NCI-H1417 treated with DMSO at 0.1 percent for 48 hours (cell line): ENCODE data around the gene SLC5A6.

Experiments used
- DNase-seq: peaks from one replicate; lab custom pipeline; 2025; lab: John Stamatoyannopoulos, UW

Gene SLC5A6

DNA sequence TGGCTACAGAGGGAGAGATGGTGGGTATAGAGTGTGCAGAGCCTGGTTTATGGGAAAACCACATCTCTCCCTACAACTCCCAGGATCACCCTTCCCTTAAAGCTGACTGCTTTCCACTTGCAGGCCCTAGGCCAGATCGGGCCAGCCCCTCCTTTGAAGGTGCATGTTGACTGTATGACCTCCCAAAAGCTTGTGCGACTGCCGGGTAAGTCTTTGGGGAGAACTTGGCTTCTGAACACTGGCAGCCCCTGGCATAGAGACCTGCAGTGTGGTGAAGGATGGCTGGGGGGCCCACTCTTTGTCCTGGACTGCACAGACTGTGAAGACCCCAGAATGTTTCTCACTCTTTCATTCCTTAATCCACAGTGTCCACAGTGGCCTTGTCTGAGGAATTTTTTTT is 24.6 kb upstream of the SLC5A6 start:
- DNase-seq: no peak

DNA sequence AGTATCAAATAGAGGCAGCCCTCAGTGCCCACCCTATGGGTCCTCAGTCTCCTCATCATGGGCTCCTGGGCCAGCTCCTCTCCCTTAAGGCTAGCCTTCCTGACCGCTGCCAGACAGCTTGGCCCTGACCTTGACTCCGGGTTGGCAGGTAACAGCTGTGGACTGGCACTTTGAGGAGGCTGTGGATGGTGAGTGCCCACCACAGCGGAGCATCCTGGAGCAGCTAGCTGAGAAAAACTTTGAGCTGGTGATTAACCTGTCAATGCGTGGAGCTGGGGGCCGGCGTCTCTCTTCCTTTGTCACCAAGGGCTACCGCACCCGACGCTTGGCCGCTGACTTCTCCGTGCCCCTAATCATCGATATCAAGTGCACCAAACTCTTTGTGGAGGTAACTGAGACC is 24.1 kb upstream of the SLC5A6 start:
- DNase-seq: no peak

DNA sequence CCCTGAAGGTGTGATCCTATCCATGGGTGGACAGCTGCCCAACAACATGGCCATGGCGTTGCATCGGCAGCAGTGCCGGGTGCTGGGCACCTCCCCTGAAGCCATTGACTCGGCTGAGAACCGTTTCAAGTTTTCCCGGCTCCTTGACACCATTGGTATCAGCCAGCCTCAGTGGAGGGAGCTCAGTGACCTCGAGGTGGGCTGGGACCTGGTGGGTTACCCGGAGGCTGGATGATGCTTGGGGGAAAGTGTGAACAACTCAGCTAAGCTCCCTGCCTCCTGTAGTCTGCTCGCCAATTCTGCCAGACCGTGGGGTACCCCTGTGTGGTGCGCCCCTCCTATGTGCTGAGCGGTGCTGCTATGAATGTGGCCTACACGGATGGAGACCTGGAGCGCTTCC is 21.3 kb upstream of the SLC5A6 start:
- DNase-seq: no peak

DNA sequence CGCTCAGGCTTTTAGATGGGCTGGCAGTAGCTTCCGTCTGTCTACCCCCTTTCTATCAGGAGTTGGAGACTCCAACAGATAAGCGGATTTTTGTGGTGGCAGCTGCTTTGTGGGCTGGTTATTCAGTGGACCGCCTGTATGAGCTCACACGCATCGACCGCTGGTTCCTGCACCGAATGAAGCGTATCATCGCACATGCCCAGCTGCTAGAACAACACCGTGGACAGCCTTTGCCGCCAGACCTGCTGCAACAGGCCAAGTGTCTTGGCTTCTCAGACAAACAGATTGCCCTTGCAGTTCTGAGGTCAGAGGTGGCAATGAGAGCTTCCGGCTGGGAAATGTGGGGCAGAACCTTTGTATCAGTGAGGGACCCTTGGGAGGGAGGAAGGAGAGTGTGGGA is 19.9 kb upstream of the SLC5A6 start:
- no peak for DNase-seq

DNA sequence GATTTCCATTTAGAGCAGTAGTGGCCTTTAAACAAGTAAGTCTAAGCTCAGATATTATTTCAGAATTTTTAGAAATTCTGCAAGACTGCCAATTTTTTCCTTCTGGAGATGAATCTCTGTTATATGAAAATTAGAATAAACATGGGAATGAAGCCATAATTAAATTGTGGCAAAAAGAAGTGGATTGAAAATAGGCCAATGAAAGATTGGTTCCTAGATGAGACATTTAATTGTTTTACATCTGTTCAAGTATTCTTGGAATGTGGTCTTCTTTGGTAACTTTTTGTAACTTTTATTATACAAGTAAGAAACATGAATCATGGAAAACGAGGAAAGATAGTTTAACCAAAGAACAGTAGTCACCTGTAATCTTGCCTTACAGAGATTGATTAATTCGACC is 15.4 kb upstream of the SLC5A6 start:
- no peak for DNase-seq

DNA sequence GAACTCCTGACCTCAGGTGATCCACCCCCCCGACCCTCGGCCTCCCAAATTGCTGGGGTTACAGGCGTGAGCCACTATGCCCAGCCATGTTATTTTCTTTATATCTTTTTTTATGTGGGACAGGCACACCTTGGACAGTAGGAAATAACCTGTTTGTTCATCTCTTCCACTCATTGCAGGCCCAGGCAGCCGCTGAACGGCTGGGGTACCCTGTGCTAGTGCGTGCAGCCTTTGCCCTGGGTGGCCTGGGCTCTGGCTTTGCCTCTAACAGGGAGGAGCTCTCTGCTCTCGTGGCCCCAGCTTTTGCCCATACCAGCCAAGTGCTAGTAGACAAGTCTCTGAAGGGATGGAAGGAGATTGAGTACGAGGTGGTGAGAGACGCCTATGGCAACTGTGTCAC is 13.5 kb upstream of the SLC5A6 start:
- no peak for DNase-seq

DNA sequence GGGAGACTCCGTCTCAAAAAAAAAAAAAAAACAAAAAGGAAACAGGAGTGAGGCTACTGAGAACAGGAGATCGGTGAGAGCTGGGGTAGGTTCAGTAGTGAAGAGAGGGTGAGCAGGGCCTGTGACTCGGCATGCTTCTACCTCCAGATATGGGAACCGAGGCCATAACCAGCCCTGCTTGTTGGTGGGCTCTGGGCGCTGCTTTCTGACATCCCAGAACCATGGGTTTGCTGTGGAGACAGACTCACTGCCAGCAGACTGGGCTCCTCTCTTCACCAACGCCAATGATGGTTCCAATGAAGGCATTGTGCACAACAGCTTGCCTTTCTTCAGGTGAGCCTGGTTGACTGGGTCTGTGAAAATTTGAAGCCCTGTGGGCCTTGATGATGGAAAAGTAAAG is 11.3 kb upstream of the SLC5A6 start:
- no peak for DNase-seq

DNA sequence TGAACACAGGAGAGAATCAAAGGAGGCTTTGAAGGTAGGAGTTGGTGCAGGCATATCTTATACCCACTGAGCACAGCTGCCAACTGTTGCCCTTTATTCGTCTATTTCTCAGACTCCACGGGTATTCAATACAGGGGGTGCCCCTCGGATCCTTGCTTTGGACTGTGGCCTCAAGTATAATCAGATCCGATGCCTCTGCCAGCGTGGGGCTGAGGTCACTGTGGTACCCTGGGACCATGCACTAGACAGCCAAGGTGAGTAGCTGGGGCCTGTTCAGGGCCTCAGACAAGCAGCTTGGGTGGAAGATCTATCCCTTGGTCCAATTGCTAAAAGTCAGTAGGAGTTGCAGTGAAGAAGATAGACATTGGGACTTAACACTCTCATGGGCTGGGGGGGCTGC is 10.3 kb upstream of the SLC5A6 start:
- no peak for DNase-seq

DNA sequence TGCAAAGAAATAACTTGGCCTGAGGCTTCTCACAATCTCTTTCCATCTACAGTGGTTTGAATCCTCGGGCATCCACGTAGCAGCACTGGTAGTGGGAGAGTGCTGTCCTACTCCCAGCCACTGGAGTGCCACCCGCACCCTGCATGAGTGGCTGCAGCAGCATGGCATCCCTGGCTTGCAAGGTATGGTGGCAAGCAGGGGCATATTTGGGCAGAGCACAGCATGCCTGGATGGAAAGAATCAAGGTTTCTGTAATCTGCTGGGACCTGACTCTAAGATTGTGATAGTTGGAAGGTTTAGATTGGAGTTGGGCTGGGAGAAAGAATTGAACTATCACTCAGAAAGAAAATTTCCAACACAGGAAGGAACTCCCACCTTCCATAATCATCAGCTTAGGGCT is 9.1 kb upstream of the SLC5A6 start:
- no peak for DNase-seq

DNA sequence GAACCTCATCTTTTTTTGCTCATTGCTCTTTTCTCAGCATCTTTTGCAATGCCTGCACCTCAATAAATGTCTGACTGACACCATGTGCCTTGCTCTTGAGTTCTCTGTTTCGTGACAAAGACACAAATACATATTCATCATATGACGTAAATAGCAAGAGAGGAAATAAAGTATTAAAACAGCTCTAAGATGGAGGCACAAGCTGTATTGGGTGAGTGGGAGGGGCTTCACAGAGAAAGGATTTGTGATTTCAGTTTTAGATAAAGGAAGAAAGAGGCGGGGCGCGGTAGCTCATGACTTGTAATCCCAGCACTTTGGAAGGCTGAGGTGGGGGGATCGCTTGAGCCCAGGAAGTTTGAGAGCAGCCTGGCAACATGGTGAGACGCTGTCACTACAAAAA is 8.0 kb upstream of the SLC5A6 start:
- no peak for DNase-seq

DNA sequence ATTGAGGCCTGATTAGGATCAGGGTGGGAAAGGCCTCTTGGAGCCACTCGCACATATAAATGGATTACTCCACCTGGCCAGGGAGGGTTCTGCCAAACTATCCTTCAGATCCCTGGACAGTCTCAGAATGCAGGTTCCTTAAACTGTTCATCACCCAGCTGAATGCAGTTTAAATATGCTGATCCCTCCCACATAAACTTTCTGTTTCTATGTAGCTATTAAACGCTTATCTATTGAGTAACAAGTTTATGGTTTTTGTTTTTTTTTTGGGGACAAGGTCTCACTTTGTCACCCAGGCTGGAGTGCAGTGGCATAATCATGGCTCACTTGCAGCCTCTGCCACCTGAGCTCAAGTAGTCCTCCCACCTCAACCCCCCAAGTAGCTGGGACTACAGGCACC is 7.0 kb upstream of the SLC5A6 start:
- no peak for DNase-seq

DNA sequence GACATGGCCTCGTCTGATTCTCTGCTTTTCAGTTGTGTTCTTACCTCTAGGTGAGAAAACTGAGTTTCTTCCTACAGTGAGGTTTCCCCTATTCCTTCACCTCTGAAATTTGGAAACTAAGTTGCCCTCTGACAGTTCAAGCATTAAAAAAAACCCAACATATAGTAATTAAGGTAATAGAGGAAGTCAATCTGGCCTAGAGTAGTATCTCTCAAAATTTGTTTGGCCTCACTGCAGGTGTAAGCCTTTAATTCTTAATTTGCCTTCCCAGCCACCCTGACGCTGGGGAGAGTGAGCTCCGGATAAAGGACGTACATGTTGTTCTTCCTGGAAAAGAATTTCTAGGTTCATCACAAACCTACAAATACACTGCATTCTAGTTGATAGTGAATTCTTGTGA is 6.5 kb upstream of the SLC5A6 start:
- DNase-seq: no peak

DNA sequence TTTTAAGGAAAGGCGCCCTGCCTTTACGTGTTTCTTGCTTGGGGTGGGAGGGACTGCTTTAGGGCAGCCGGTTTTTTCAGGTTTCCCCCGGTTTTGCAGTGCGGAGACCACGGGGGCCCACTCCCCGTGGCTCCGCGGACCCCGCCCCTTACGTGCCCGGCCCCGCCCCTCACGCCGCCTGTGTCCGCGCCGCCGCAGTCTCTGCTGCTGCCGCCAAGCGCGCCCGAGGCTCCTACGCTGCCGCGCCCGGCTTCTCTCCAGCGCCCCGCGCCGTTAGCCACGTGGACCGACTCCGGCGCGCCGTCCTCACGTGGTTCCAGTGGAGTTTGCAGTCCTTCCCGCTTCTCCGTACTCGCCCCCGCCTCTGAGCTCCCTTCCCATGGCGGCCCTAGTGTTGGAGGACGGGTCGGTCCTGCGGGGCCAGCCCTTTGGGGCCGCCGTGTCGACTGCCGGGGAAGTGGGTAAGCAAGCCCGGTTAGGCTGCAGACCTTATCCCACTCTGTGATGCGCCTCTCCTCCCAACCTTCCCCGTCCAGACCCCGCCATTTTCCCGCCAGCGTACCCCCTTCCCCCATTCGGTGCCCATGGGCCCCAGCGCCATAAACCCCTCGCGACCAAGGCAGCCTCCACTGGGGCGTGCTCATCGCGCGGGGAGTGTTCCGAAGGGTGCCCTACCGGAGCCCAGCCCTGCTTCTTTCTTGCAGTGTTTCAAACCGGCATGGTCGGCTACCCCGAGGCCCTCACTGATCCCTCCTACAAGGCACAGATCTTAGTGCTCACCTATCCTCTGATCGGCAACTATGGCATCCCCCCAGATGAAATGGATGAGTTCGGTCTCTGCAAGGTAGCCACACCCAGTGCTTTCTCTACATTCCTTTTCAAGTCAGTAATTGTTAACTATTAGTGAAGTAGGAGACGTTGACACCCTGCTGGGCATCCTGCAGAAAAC is 5.4 kb upstream of the SLC5A6 start, which contains the start of gene CAD:
CAD (plus strand) TSS at position 197 of the 949 bp plus-strand sequence; CDS start at position 380, 183 bp downstream.
- peak; percentile 76 for DNase-seq

DNA sequence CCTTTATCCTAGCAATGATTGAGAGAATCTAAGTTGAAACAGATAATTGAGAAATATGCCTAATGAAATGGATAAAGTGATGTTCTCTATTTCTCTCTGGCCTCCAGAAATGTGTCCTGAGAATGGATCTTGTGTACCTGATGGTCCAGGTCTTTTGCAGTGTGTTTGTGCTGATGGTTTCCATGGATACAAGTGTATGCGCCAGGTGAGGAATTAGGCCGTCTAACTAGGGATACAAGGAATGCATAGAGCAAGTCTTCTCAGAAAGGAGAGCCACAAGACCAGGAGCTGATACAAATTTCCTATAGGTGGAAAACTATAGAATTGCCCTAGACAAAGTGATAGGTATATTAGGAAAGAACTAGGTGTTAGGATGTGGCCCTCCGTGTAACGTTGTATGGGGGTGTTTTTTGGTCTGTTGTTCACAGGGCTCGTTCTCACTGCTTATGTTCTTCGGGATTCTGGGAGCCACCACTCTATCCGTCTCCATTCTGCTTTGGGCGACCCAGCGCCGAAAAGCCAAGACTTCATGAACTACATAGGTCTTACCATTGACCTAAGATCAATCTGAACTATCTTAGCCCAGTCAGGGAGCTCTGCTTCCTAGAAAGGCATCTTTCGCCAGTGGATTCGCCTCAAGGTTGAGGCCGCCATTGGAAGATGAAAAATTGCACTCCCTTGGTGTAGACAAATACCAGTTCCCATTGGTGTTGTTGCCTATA is 4.5 kb upstream of the SLC5A6 start:
- no peak for DNase-seq

DNA sequence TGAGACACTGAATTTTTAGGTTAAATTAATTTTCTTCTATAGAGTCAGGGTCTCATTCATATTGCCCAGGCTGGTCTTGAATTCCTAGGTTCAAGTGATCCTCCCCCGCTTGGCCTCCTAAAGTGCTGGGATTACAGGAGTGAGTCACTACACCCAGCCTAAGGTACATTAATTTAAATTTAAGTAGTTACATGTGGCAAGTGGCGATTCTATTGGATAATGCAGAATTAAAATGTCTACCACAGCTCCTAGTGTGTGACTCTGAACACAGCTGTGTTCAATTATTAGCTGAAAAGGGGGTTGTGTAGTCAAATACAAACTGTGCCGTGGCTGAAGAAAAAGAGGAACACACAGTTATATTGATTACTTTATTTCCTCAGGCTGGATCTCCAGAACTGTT is 2.9 kb upstream of the SLC5A6 start:
- no peak for DNase-seq

DNA sequence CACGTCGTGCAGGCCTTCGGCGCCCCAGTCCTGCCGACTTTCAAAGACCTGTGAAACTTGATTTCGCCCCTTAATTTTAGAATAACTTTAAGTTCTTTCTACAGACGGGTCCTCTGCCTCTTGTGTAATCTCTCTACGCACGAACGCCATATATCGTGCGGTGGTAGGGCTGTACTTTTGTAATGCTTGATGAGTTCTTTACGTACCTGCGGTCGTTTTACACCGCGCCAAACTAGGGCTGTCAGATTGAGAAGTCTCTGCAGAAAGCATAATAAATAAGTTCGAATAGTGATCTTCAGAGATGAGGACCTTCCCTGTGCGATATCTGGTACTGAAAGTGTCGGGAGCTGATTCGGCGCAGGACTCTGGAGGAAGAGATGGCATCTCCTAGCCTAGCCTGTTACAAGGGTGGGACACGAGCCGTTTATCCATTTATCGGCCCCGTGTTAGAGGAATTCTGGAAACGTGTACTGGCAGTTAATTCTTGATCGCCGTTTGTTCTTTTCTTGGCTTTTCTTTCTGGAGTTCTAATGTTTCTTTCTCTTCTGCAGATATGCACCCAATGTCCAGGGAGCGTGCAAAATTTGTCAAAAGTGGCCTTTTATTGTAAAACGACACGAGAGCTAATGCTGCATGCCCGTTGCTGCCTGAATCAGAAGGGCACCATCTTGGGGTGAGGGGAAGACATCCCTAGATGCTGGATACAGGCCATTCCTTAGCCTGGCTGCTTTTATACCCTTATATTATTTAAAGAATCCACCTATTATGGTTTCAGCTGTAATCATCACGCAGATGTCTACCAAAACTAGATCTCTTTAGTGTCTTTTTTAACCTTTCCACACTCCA is 781 bp upstream of the SLC5A6 start:
- no peak for DNase-seq

DNA sequence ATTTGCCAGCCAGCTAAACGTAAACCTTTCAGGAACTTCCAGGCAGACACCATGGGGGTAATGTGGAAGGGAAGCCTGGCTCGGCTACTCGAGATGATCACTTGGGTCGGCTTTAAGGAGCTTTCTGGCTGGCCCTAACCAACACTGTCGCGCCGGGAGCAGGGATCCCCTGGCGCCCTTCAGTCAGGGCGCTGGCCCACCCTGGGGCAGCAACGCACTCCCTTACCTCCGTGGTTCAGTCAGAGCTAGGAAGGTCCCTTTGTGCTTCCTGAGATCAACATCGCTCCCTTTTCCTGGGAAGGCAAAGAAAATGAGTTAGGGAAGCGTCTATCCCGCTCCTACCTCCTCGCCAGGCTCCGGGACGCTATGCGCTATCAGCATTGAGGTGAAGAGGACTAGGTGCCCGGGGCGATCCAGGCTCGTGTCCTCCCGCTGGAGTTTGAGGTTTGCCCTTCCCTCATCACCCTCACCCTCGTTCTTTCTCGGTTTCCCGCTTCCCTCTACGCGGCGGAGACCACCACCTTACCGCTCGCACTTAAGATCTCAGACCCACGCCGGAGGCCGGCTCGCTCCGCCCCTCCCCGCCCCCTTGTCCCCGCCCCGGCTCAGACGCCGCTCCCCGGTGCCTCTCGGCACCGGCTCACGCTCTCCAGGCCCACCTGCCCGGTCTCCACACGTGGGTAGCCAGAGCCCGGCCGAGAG is 676 bp downstream of the SLC5A6 start:
- no peak for DNase-seq

DNA sequence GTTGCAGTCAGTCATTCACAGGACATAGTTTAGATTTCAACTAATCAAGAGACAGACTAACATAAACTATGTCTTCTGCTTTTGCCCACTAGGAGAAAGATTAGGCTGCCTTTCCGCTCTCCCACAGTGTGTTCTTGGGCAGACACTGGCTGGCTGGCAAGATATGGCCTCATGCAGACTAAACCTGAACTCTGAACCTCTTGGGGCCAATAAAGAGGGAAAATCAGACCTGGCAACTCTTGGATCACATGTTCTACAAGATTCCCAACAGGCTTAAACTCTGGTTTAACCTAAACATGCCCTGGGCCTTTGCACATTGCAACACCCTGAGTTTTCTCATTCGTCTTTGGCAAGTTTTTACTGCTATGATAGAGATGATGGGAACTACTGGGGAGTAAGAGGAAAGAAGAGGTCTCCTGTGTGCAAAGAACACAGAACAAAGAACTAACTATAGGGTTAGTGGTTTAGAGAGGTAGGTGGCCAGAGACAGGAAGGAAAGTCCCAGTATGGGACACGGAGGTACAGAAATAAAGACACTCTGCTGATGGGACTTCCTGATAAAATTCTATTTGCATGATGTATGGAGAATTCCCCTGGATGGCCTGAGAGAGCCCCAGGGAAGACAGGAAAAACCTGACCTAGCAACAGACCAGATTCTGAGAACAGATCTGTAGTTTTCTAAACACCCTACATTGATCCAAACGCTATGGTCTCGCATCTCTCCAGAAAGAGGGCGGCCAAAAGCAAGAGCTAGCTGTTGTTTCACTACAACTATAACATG is 2.3 kb downstream of the SLC5A6 start:
- DNase-seq: no peak

DNA sequence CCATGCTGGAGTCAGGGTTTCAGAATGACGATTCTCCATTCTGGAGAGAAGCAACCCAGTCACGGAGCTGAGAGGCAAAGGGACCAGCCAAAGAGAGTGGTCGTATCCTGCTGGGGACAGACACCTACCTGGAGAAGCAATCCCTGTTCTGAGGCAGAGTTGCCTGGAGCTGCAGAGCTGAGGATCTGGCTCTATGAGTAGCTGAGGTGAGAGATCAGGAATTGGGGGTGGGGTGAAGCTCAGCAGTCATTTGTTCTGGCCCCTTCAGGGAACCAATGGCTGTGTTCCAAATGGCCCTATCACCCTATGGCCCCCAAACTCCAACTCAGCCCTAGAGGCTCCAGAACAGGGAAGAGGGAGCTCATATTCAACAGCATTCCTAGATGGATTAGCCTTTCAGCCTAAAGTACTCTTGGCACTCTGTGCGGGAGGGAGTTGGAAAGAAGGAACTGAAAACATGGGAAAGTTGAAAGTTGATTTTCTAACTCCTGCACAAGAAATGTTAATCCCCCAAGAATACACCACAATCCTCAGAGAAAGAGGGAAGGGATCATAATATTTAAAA is 3.5 kb downstream of the SLC5A6 start:
- DNase-seq: no peak

DNA sequence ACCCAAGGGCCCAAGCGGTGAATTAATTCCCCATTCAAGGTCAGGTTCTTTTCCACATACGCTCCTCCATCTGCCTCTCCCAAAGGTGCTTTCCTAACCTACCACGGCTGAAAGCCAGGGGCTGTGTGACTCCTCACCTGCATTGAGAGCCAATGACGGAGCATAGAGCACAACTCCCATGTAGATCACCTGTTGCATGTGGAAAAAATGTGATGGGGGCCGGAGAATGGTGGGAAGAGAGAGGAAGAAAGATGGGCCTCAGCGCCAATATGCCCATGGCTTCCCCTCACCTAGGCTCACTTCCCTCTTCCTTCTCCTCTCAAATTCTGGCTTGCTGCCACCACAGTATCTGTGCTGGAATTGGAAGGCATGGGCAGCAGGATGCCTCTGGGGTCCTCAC is 5.7 kb downstream of the SLC5A6 start:
- DNase-seq: no peak

DNA sequence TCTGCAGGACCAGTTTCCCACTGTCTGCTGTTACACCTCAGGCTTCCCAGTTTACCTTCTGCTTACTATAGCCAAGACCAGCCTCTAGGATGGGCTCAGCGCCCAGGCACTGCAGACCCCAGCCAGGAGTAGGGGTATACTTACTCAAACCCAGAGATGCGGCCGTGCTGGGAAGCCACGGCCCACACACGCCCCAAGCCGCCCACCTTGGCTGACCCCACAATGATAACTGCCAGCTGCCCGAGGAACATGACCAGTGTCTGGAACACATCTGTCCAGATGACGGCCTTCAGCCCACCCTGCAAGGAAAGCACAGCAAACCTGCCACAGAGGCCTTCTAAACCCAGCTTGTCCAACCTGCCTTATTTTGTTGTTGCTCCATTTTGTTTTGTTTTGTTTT is 6.9 kb downstream of the SLC5A6 start:
- no peak for DNase-seq
